ENCODE data around the gene INF2.

DNA sequence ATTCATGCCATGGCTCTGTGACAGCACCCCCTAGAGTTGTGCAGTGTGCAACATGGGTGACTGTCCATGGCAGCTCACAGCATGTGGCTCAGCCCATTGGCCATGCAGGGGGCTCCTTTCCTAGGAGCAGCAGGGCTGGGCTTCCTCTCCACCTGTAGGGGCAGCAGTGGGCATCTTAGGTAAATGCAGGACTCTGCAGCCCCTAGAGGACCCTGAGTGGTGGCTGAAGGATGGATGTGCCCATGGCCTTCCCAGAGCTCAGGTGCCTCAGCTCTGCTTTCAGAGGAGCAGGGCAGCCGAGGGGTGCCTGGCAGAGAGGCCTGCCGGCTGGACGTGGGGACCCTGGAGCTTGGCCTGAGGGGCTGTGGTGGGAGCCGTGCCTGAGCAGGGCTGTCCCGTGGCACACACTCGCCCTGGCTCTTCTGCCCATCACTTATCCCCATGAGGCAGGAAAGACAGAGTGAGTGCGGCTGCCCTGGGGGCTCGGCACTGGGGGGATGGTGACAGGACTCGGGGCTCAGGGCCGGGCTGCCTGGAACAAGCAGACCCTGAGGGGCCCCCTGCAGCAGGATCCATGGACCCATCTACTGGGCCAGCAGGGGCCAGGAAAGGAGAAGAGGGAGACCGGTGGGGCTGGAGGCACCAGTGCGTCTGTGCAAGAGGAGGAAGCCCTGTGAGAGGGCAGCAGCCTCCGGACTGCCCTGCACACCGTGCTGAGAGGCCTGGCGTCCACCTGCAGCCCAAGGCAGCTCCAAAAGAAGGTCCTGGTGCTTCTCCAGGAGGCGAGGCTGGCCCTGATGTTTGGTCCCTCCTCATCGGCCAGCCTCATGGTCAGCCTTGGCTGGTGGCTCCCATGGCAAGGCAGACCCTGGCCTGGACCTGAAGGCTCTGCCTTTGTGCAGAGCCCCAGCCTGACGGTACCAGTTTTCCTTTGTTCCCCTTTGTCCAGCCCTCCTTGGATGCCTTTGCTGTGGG lies 42.2 kb downstream of the INF2 start:
- TF ChIP-seq POLR2A (IDR thresholded peaks at IDR 0.05) (no peak), CTCF (IDR thresholded peaks at IDR 0.05) (peak; percentile 14 to 28 (median 24))

All from right lobe of liver (tissue), 4 donors.